Adrenal gland (tissue), 5 donors: ENCODE results near the gene PPP2R3C.

Experiments
- CTCF ChIP-seq, 6 experiments: fragments of 450-650 bp in 4 of 6; fragments of 200-600 bp in 2 of 6; sonication (generic) in 1 of 6; IDR thresholded peaks; 1 replicate in 5 of 6; 2 replicates in 1 of 6; pipeline versions ENCODE4 v1.5.1 to v1.8.0; 2016 to 2021; ENCODE audit warnings: antibody characterized with exemption in 6 of 6, mild to moderate bottlenecking in 2 of 6, moderate library complexity in 1 of 6
- POLR2A ChIP-seq, 2 donors: fragments of 450-650 bp; IDR thresholded peaks; one replicate each; pipeline ENCODE4 v1.6.1; 2017; ENCODE audit warnings: antibody characterized with exemption in 2 of 2, mild to moderate bottlenecking in 2 of 2, moderate library complexity in 1 of 2
- donor health status: DM: no; HTN: no; CAD: no.

GRCh38 chr14:35117112-35117511 lies 4.7 kb downstream of the PPP2R3C start:
- no peak for TF ChIP-seq CTCF (IDR thresholded peaks at IDR 0.05)
- TF ChIP-seq POLR2A (IDR thresholded peaks at IDR 0.05): no peak
